Fibroblast of lung (primary cell): ENCODE data around the gene WDR86.

Experiments
- CTCF ChIP-seq, 2 donors: IDR thresholded peaks in 1 of 2; conservative IDR thresholded peaks in 1 of 2; 1 replicate in 1 of 2; 2 replicates in 1 of 2; pipeline ENCODE4 v1.5.1; 2011 to 2012; ENCODE audit warnings: low read length in 2 of 2, control low read depth in 1 of 2, inconsistent platforms in 1 of 2, low read depth in 1 of 2, mild to moderate bottlenecking in 1 of 2
- EZH2 ChIP-seq: IDR thresholded peaks from 2 replicates; pipeline ENCODE4 v1.5.1; 2012; ENCODE audit warnings: low read length, control low read depth, mild to moderate bottlenecking; ENCODE audit errors: missing control alignments

DNA sequence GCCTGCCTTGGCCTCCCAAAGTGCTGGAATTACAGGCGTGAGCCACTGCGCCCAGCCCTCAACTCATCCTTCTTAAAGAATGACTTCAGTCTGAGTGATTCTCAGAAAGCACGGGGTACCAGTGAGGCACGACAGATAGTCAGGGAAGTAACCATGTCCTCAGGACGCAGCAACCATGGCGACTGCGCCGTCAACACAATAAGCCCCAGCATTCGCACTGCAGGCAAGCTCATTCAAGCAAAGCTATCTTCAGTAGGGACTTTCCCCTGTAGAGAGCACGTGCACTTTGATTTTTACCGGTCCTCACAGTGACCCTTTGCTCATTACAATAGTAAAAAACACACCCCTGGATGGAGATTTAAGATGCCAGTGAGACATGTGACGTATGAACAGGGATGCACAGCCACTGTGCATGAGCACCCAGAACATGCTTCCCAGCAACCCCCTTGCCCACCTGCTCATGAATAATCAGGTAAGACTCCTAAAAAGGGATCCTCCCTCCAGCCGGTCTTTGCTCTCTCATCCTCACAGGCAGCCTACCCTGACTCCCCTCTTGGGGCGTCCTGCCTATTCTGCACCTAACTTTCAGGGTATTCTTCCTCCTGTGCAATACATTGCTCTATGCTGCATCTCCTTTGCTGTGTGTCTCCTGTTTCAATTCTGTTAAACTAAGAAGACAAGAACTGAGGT lies 9.1 kb downstream of the WDR86 start:
- TF ChIP-seq CTCF (conservative IDR thresholded peaks at IDR 0.05 in 1 of 2, IDR thresholded peaks at IDR 0.05 in 1 of 2; ENCODE audit: low read depth in 1 of 2, low read length in 2 of 2) (no peak), EZH2 (no peak)
